Activated CD8-positive, alpha-beta memory T cell treated with anti-CD3 and anti-CD28 coated beads, Interleukin-2, amount 50 U/mL, for 1 hour (primary cell): Measurements from ENCODE around the gene ITIH3.

ENCODE experiments used
- DNase-seq: peaks from one replicate; pipeline ENCODE4 v3.0.0-alpha.2; 2020; ENCODE audit errors: extremely low read depth

The ITIH3 gene

DNA sequence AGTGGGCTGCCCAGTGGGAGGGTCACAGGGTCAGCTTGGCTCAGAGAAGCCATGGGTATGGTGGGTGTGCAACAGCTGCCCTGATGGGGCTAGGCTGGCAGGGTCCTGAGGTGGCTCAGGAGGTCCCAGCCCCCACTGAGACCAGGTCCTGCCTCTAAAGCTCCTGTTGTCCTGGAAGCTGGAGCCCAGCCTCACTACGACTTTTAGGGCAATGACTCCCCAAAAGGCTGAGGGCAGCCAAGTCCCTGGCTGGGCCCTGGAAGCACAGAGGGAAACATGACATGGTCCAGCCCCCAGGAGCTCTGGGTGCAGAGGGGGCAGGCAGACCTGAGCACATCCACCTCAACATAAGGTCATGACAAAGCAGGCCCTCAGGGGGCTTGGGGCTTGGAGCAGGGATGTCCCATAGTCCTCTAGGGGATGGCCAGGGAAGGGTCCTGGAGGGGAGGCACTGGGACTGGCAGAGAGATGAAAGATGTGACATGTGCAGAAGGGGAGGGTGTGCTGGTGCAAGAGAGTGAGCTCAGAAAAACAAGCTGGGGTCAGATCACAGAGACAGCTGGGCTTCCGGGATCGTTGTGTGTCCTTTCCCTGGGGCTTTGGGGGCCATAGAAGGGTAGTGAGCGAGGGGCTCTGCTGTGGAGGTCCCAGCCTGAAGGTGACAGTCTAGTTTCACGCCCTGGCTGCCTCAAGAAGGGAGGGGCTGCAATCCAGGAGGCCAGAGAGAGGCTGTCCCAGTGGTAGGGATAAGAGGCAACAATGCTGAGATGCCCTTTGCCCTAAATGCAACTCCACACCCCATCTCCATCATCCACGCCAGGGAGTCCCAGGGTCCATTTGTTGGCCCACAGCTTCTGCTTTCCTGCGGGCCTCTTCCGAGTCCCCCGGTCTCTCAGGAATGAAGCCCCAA, 639 bp upstream of the ITIH3 start:
- DNase-seq: no peak

- no peak for DNase-seq
These were observed 803 bp downstream of the ITIH3 start for GRCh38 chr3:52795298-52795900.

DNA sequence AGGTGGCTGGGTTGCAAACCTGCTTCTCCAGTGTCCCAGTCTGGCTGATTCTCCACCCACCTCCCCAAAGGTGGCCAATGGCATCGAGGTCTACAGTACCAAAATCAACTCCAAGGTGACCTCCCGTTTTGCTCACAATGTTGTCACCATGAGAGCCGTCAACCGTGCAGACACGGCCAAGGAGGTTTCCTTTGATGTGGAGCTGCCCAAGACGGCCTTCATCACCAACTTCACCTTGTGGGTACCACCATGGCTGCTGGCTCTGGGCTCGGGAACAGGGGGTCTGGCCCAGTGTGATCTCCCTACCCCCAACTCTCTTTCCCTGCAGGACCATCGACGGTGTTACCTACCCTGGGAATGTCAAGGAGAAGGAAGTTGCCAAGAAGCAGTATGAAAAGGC, 1.8 kb downstream of the ITIH3 start:
- DNase-seq: no peak

- no peak for DNase-seq
These were observed 3.9 kb downstream of the ITIH3 start for GRCh38 chr3:52798376-52798977.

DNA sequence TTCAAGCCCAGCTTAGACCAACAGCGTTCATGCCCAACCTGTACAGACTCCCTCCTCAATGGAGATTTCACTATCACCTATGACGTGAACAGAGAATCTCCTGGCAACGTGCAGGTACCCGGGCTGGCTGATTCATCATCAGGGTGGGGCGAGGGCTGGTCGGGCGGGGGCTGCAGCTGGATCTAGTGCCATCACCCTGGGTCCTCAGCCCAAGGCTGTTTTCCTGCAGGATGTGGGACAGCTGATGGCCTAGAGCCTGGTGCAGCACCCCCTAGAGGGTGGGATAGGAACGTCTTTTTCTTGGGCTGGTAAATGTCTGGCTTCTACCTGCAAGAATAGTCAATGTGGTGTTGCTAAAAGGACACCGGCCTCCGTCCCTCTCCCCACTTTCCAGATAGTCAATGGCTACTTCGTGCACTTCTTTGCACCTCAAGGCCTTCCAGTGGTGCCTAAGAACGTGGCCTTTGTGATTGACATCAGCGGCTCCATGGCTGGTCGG, 4.4 kb downstream of the ITIH3 start:
- no peak for DNase-seq

DNA sequence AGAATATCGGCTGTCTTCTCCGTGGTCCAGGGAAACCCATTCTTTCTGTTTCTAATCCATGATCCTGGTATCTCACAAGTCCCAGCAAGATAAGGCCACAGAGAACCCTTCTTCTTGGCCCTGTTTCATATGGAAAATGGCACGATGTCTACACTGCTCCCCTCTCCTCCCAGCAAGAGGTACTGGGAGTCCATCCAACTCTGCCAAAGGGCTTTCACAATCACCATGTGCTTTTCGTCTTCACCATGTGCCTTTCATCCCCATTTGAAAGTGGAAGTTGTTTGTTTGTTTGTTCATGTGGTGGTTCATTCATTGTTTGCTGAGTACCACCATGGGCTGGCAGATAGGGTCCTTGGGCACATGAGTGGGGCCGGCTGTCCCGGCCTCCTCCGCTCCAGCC, 5.5 kb downstream of the ITIH3 start:
- DNase-seq: no peak

GRCh38 chr3:52801839-52802238, 7.2 kb downstream of the ITIH3 start:
- no peak for DNase-seq

DNA sequence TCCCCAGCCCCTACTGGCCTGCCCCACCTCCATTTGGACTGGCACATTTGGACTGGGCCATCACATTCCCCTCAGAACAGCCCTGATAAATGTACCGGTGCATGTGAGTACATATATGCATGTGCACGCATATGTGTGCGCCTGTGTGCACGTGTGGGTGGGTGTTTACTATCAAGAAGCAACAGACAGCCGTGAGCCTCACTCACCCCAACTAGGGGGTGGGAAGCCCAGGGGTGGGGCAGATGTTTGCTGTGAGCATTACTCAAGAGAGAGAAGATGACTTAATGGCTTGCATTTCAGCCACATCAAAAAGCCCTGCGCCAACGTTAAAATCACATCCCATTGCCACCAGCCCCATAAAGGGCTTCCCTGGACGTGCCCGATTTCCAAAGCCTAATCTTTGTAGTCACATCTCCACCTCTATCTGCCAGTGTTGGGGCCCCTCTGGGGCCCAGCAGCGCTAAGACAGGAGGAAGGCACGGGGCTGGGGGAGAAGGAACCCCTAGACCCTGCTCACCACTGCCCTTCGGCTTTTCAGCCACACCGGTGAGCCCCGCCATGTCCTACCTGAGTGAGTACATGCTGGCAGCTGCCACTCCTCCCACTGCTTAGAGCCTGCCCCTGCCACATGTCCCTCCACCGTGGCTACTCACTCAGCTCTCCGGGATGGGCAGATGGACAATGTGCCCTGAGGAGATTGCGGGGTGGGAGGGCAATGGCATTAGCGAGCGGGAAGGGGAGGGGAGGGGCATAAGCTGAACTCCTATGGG, 10.9 kb downstream of the ITIH3 start:
- no peak for DNase-seq

GRCh38 chr3:52809149-52809548, 14.6 kb downstream of the ITIH3 start:
- DNase-seq: no peak

DNA sequence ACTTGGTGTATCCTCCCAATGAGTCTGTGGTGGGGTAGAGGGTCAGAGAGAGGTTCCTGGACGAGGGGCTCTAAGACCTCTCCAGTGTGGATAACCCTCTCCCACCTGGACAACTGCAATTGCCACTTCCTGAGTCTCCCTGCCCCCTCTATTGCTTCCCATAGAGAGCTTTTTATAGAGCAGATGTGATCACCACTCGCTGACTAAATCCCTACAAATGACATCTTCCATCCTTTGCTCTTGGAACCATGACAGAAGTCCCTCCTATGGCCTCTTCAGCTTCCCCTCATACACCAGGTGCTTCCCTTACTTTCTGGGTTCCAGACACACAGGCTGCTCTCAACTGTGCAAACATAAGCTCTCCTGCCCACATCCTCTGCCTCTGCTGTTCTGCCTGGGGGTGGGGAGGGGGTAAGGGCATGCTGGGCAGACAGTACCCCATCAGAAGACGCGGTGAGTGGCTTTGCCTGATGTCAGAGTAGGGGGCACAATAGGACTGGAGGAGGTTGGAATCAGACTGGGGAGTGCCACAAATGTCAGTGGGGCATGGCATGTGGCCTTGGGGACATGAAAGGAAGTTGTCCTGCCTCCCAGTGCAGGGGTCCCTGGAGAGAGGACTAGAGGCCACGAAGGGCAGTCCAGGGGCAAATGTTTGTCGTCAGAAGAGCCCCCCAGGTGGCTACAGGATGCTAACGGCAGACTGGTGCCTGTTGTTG, 15.2 kb downstream of the ITIH3 start:
- no peak for DNase-seq

DNA sequence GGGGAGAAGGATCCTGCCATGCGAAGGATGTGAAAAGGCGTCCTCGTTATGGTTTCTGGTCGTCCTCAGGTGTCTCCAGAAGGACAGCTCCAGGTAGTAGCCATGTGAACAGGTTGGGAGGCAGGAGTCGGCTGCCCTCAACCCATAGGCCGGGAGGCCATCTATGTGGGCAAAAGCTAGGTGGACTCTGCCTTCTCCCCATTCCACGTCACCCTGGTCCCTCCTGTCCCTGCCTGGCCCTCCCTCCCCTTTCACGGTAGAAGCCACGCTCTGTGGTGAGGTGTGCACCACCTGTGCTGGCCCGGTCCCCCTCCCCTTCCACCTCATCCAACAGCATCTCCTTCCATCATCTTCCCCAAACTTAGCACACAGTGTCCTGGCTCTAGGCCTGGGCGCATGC, 16.3 kb downstream of the ITIH3 start:
- no peak for DNase-seq

DNA sequence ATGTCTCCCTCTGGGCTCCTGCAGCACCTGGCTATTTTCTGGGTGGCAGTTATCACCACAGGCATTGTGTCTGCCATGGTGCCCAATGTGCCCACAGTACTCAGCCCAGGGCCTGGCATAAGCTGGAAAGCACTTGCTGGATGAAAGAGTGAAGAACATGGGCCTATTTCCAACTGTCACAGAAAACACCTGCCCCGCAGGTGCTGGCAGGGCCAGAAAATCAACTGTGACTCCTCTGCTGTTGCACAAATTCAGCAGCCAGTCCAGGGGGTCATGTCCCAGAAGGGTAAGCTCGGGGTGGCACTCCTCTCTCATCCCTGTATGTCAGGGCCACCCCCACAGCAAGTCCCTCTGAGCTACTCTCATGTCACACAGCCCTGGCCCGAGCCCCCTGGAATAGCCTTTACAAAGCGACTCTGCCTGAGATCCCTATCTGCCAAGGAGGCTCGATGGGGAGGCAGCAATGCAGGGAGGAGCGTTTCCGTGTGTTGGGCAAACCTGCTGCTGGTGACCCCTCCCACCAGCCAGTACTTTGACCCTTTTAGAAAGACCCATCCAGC, 16.9 kb downstream of the ITIH3 start:
- no peak for DNase-seq

DNA sequence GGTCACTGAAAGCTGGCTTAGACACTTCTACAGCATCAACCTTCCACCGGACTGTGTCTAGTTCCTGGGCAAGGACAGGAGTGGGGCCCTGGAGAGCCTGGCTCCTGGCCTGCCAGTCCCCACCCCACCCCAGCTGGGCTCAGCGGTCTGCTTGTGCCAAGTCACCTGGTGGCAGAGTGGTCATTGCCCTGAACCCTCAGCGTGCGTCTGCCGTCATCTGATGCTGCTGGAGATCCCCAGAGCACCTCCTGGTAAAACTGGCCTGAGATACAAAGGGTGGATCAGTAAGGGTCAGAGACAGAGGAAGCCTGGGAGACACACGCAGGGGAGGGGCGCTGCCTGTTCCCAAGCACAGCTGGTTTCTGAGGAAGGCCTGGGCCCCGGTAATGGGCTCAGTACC, 19.2 kb downstream of the ITIH3 start:
- no peak for DNase-seq

DNA sequence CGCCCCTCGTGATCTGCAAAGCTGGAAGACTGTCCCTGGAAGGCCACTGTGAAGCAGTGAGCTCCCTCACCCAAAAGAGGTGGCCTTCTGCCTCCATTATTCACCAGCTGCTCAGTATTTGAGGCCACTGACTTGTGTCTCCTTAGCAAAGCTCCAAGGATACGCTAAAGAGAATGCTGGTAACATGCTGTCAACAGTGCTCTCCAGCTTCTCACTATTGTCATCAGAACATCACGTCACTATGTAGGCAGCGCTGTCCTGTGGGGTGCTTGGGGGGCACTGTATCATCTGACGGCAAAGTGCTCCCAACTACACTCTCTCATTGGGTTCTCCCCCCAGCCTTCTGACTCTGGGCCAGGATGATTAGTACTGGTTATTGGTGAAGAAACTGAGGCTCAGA, 21.6 kb downstream of the ITIH3 start:
- no peak for DNase-seq

DNA sequence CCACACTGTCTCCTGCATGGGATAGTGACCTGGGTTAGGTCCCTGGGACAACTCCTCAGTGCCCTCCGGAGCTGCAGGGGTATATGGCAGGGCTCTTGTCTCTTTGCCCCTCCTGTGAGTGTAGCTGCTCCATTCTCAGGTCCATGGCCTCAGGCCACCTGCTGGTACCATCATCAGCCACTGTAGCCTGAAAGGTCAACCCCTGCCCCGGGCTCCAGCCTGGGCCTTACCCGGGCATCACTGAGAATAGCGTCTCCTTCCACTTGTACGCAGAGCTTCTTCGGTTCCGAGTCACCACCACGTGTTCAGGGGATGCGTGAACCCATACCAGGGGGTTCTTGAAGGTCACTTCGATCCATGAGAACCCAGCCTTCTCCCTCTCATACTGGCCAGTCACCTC, 22.1 kb downstream of the ITIH3 start:
- DNase-seq: no peak

DNA sequence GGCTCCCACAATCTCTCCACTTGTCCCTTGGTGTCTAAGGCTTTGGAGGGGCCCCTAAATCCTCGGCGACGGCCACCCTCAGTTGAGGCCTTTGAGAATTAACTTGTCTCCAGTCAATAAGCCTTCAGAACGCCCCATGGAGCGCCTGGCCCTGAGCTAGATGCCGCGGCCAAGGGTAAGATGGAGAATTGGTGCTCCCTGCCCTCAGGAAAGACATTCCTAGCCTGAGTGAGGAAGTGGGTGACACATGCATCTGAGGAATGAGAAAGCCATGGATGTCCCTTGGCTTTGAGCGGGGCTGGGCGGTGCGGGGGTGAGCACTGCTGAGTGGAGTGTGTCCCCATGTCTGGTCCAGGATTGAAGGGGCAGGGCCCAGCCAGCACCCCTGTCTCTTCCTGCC, 22.6 kb downstream of the ITIH3 start:
- no peak for DNase-seq

- no peak for DNase-seq
These were observed 23.3 kb downstream of the ITIH3 start for GRCh38 chr3:52817860-52818259.

GRCh38 chr3:52819936-52820335, 25.3 kb downstream of the ITIH3 start:
- DNase-seq: no peak

DNA sequence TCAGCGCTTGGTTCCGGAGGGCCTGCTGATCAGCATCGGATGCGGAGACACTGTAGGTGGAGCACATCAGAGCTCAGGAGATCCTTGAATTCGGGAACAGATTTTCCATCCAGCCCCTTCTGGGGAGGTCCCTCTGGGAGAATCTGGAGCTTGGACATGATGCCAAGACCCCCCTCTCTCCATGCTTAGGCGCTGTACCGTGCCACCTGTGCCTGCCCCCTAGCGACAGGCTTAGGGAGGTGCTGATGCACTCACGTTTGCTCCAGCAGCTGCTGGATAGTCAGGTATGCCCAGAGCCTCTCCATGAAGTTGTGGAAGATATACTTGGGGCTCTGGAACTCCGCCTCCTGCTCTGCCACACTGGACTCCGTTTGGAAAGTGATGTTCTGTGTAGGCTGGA, 26.1 kb downstream of the ITIH3 start:
- DNase-seq: no peak

DNA sequence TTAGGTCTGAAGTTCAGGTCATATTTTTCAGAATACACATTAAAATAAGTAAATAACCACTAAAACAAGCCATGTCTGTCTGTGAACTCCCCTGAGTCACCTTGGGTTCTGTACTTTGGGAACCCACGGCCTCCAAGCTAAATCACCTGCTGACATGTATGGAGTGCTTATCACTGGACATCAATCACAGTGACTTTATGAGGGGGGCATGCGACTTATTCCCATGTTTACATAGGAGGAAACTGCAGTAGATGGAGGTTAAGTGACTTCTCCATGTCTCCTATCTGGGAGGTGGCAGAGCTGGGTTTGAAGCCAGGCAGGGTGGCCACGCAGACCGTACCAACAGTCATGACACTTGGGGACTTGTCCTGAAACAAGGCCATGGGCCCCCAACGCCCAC, 27.8 kb downstream of the ITIH3 start:
- DNase-seq: no peak

DNA sequence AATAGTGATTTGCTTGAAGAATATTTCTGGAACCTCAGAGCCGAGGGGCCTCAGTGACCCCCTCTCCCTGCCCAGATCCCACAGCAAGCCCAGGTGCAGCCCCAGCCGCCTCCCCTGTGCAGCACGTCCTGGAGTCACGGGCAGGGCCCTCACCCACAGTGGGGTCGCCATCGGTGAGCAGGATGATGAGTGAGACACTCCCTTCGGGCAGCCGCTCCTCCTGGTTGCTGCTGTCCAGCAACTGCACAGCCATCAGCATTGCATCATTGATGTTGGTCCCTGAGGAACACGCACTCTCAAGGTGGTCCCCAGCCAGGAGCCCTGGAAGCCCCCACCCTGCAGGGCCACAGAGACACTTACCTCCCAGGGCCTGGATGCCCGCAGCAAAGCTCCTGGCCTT, 29.4 kb downstream of the ITIH3 start:
- DNase-seq: no peak
